Esophagus squamous epithelium (tissue), 4 donors: Measurements from ENCODE around the gene BFSP2.

Experiments used
- CTCF ChIP-seq, 6 experiments: fragments of 450-650 bp in 4 of 6; fragments of 200-600 bp in 2 of 6; sonication (generic) in 2 of 6; IDR thresholded peaks; one replicate each; pipeline ENCODE4 v1.5.1; 2016 to 2019; ENCODE audit warnings: antibody characterized with exemption in 6 of 6, mild to moderate bottlenecking in 4 of 6, moderate library complexity in 4 of 6
- POLR2A ChIP-seq, 4 donors: fragments of 450-650 bp; IDR thresholded peaks; one replicate each; pipeline ENCODE4 v1.6.1; 2017; ENCODE audit warnings: antibody characterized with exemption in 4 of 4, mild to moderate bottlenecking in 4 of 4, moderate library complexity in 3 of 4

GRCh38 chr3:133418361-133418760 is 18.5 kb downstream of the BFSP2 start:
- no peak for TF ChIP-seq CTCF (IDR thresholded peaks at IDR 0.05)
- TF ChIP-seq POLR2A (IDR thresholded peaks at IDR 0.05), result no peak
